ENCODE results near the gene ZNF407.

ZNF407 gene

GRCh38 chr18:74878267-74878666 lies 280.6 kb downstream of the ZNF407 start:
- no peak for TF ChIP-seq ZFP30 (CRISPR knock-in tag; IDR thresholded peaks at IDR 0.05)
- no peak for ATAC-seq

- no peak for ATAC-seq
- TF ChIP-seq TCF4 (CRISPR knock-in tag; IDR thresholded peaks at IDR 0.05; ENCODE audit: borderline replicate concordance), result no peak
- no peak for TF ChIP-seq ZC3H10 (CRISPR knock-in tag; IDR thresholded peaks at IDR 0.05)
- TF ChIP-seq RARB (CRISPR knock-in tag; IDR thresholded peaks at IDR 0.05), result no peak
- no peak for TF ChIP-seq PATZ1 (CRISPR knock-in tag; IDR thresholded peaks at IDR 0.05; ENCODE audit: borderline replicate concordance)
- no peak for TF ChIP-seq SNAI2 (CRISPR knock-in tag; IDR thresholded peaks at IDR 0.05)
- no peak for TF ChIP-seq ESRRG (CRISPR knock-in tag; IDR thresholded peaks at IDR 0.05)
- TF ChIP-seq ZFP30 (CRISPR knock-in tag; IDR thresholded peaks at IDR 0.05), result no peak
- no peak for TF ChIP-seq CSDC2 (CRISPR knock-in tag; IDR thresholded peaks at IDR 0.05)
- TF ChIP-seq ARNTL (CRISPR knock-in tag; IDR thresholded peaks at IDR 0.05; ENCODE audit: borderline replicate concordance, low read depth), result no peak
- no peak for TF ChIP-seq GLIS3 (CRISPR knock-in tag; IDR thresholded peaks at IDR 0.05)
- no peak for TF ChIP-seq ZFP3 (CRISPR knock-in tag; IDR thresholded peaks at IDR 0.05)
- TF ChIP-seq TSHZ2 (CRISPR knock-in tag; IDR thresholded peaks at IDR 0.05), result no peak
Observed at GRCh38 chr18:74880706-74881278, 283.1 kb downstream of the ZNF407 start.

GRCh38 chr18:74892066-74892627 lies 294.5 kb downstream of the ZNF407 start:
- ATAC-seq, result no peak
- no peak for TF ChIP-seq ZFP30 (CRISPR knock-in tag; IDR thresholded peaks at IDR 0.05)
- no peak for TF ChIP-seq PPARA (CRISPR knock-in tag; IDR thresholded peaks at IDR 0.05; ENCODE audit: borderline replicate concordance)
- TF ChIP-seq TSHZ2 (CRISPR knock-in tag; IDR thresholded peaks at IDR 0.05), result no peak
- no peak for TF ChIP-seq ARNTL (CRISPR knock-in tag; IDR thresholded peaks at IDR 0.05; ENCODE audit: borderline replicate concordance, low read depth)
- TF ChIP-seq TOX (CRISPR knock-in tag; IDR thresholded peaks at IDR 0.05; ENCODE audit: borderline replicate concordance), result no peak
- TF ChIP-seq CSRNP3 (CRISPR knock-in tag; IDR thresholded peaks at IDR 0.05), result no peak
- TF ChIP-seq ISL1 (CRISPR knock-in tag; IDR thresholded peaks at IDR 0.05), result no peak
- TF ChIP-seq GLIS3 (CRISPR knock-in tag; IDR thresholded peaks at IDR 0.05), result no peak
- TF ChIP-seq POU6F1 (CRISPR knock-in tag; IDR thresholded peaks at IDR 0.05; ENCODE audit: borderline replicate concordance, low read depth), result no peak
